ENCODE results near the gene ATP2B3.

ATP2B3 gene

GRCh38 chrX:153530411-153531129, 13.1 kb downstream of the ATP2B3 start:
- peak in 9 of 58 donors; percentile 0 to 16 (median 7) for DNase-seq

DNA sequence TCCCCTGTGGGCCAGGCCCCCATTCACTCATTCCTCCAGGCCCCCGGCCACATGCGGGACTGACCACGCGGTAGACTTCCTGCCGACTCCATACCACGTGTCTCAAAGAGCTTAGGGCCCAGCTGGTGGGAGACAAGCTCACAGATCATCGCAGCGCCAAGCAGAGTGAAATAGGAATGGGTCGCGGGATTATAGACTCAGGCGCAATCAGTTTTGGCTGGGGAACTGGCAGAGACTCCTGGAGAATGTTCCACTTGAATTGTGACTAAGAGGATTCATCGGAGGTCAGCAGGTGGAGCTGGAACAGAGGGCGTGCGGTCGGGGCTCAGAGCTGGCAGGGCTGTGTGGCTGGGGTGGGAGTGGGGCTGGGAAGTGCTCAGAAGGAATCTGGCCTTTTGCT, 15.6 kb downstream of the ATP2B3 start:
- no peak for DNase-seq

- no peak for DNase-seq
These were observed 19.6 kb downstream of the ATP2B3 start for GRCh38 chrX:153537080-153537479.

DNA sequence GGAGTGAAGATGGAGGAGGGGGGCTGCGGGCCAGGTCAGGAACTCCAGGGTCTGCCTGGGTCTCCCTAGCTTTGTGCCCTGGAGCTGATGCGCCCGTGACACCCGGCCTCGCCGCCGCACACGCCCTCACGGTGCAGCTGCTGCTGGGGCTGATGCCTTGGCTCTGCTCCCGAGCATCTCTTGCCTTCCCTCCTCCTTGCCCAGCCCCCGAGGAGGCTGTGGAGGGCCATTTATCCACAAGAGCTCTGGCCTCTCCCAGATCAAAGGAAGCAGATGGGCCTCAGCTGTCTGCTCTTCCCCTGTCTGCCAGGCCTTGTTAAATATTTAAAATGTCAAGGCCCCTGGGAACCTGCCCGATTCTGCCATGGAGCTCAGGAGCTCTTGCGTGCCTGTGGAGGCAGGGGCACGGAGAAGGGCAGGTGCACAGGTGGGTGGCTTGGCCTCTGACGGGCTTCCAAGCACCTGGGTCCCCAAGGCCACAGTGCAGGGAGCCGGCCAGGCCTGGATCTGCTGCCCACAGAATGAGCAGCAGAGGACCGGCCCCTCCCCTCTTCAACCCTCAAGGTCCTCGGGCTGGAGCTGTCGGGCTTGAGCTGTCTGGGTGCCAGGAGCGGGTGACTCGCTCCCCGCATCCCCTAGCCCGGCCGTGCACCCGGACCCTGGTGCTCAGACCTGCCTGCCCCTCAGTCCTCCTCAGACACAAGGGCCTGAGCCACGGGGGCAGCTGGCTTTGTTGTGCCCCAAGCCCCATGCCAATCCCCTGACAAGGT, 20.3 kb downstream of the ATP2B3 start:
- DNase-seq: peak in 8 of 58 donors; percentile 6 to 25 (median 14)

- peak in 16 of 58 donors; percentile 1 to 41 (median 12) for DNase-seq
These were observed 21.0 kb downstream of the ATP2B3 start for GRCh38 chrX:153538424-153538823.

- peak in 56 of 58 donors; percentile 1 to 77 (median 48) for DNase-seq
These were observed 21.9 kb downstream of the ATP2B3 start for GRCh38 chrX:153539171-153539978.

GRCh38 chrX:153539979-153540358, 22.5 kb downstream of the ATP2B3 start:
- DNase-seq: no peak

DNA sequence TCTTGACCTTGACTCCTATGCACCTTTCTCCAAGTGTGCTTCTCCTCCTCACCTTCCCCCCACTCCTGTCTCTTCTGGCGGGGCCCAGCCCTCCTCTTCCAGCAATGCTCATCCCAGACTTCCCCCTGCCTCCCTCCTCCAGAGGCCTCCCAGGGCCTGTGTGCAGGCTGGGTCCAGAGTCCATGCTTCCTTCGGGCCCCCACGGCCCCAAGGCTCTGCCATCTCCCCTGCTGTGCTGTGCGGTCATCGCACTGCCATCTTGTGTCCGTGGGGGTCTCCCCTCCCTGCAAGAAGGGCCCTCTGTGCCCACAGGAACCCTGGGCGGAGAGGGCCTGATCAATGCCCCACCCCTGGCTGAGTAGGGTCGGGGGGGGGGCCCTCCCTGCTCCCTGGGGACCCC, 27.3 kb downstream of the ATP2B3 start:
- DNase-seq: no peak

DNA sequence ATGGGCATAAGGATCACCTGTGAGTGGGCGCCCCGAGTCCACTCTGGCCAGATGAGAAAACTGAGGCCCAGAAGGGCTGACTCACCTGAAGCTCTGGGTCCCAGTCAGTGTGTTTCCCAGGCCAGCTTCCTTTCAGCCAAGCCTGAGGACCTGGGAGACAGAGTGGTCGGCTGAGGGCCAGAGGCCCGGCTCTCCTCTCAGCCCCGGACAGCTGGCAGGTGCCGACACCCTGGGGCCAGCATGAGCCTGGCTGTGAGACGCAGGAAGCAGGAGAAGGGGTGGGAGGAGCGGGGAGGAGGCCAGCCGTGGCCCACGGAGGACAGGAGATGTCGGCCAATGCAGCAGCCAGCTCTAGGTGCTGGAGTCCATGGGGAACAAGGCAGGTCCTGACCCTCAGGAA, 28.9 kb downstream of the ATP2B3 start:
- no peak for DNase-seq

- no peak for DNase-seq
These were observed 29.8 kb downstream of the ATP2B3 start for GRCh38 chrX:153547195-153547594.

- no peak for DNase-seq
These were observed 31.8 kb downstream of the ATP2B3 start for GRCh38 chrX:153549231-153549630.

- DNase-seq: no peak
These were observed 32.4 kb downstream of the ATP2B3 start for GRCh38 chrX:153549807-153550206.

- no peak for DNase-seq
These were observed 33.7 kb downstream of the ATP2B3 start for GRCh38 chrX:153551135-153551534.

GRCh38 chrX:153554519-153555167, 37.2 kb downstream of the ATP2B3 start:
- DNase-seq: peak in 57 of 58 donors; percentile 4 to 88 (median 62)

DNA sequence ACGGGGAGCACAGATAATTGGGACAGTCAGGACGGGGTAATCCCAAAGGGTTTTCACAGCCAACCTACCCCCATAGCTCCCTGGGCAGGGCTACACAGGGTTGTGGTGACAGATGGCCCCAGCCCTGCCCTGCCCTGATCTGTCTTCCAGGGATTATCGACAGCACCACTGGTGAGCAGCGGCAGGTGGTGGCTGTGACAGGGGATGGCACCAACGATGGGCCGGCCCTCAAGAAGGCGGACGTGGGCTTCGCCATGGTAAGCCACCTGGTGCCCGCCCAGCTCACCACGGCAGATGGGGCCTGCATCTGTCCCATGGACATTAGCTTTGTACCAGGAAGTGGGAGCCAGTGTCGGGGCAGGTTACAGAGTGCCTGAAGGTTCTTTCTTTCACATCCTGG, 39.3 kb downstream of the ATP2B3 start:
- no peak for DNase-seq

DNA sequence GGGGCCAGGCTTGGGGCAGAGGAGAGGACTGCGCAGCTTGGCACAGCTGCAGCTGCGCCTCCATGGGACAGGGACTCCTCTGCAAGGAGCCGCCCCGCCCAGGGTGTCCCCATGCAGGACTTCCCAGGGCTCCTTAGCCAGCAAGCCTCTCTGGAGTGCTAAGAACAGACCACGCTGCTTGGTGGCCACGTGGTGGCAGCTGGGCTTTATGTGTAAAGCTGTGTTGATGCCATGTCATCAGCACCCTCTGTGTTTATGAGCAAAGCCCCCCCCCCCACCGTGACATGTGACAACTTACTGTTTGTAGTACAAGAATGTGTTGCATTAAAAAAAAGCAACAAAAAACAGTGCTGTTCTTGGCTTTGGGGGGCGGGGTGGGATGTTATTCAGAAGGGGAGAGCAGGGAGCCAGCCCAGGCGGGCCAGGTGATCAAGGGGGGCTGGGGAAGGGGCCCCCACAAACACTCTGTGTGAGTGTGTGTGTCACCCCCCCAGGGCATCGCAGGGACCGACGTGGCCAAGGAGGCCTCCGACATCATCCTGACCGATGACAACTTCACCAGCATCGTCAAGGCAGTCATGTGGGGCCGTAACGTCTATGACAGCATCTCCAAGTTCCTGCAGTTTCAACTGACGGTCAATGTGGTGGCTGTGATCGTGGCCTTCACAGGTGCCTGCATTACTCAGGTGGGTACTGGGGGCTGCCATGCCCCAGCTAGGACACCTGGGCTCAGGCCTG, 40.3 kb downstream of the ATP2B3 start:
- peak in 16 of 58 donors; percentile 9 to 50 (median 24) for DNase-seq

DNA sequence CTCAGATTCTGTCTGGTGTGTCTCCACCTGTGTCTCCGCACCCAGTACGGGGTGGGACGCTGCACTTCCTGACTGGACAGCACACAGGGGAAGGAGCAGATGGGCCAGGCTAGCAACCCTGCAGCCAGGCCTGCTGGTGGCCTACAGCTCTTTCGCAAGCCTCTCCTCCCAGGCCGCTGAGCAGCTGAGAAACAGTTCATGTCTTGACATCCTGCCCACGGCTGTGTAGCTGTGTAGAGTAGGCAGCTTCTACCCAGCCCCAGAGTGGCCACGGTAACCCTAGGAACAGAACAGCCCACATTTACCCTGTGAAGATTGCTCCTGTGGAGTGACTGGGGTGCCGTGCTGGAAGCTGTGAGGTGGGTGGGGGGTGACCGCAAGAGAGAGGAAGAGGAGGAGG, 42.6 kb downstream of the ATP2B3 start:
- no peak for DNase-seq

- DNase-seq: peak in 1 of 58 donors; percentile 15
These were observed 43.0 kb downstream of the ATP2B3 start for GRCh38 chrX:153560466-153560865.

DNA sequence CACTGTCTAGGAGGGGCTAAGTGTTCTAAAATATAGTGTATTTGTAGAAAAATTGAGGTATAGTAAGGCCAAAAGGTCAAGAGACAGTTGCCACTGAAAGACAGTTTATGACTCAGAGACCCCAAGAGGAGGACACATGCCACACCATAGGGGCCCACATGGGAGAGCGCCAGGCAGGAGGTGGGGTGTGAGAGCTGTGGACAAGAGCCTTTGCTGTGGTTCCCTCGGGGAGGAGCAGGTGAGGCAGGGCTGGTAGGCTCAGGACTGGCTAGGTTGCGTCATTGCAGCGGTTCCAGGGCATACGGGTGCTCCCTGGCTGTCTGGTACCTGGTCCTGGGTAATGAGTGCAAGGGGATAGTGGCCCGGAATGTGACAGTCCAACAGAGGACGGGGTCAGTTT, 43.9 kb downstream of the ATP2B3 start:
- no peak for DNase-seq

GRCh38 chrX:153562546-153562945, 45.1 kb downstream of the ATP2B3 start:
- no peak for DNase-seq

Data from anterior cingulate cortex (tissue), 58 donors.